Measurements from ENCODE around the gene DGCR2.

Gene DGCR2

GRCh38 chr22:19119949-19120348, 2.3 kb downstream of the DGCR2 start:
- Histone ChIP-seq H4K20me1 (ENCODE audit: insufficient read depth, low read length) (peaks cover 63% of the 10 kb centered on the region), H2AFZ (ENCODE audit: low read depth, low read length) (no peak overlapping the region), H3K79me2 (ENCODE audit: insufficient read depth, low read length) (peaks cover 72% of the 10 kb centered on the region), H3K4me1 (ENCODE audit: insufficient read depth, low read length) (peaks cover 46% of the 10 kb centered on the region), H3K27me3 (ENCODE audit: insufficient read depth, low read length, poor library complexity) (no peaks in the 10 kb centered on the region), H3K4me3 (ENCODE audit: low read depth in 1 of 2, low read length in 2 of 2) (peak overlapping the region in 1 of 2 experiments; percentile 100; a peak in 2 of 4 replicates), H3K9ac (ENCODE audit: low read depth, low read length) (peak overlapping the region; percentile 89; the same call in 1 of the 2 replicates), H3K4me2 (ENCODE audit: insufficient read depth, low read length) (peak overlapping the region; percentile 94), H3K27ac (ENCODE audit: low read length) (peak overlapping the region; percentile 39; the same call in 1 of the 2 replicates), H3K36me3 (ENCODE audit: insufficient read depth, low read length) (peaks cover 50% of the 10 kb centered on the region), H3K9me3 (ENCODE audit: insufficient read depth, low read length, severe bottlenecking) (no peaks in the 10 kb centered on the region)
- no peak for TF ChIP-seq CTCF (IDR thresholded peaks at IDR 0.05; ENCODE audit: borderline replicate concordance, extremely low read depth, low read length, poor library complexity, severe bottlenecking)
- TF ChIP-seq EZH2 (IDR thresholded peaks at IDR 0.05; ENCODE audit: borderline replicate concordance, low read depth, low read length, severe bottlenecking), result no peak
- DNase-seq (no peak), ATAC-seq (ENCODE audit: insufficient read depth, low read depth) (no peak)

GRCh38 chr22:19118329-19118880, 3.8 kb downstream of the DGCR2 start:
- TF ChIP-seq EZH2 (IDR thresholded peaks at IDR 0.05; ENCODE audit: borderline replicate concordance, low read depth, low read length, severe bottlenecking), result no peak
- TF ChIP-seq CTCF (IDR thresholded peaks at IDR 0.05; ENCODE audit: borderline replicate concordance, extremely low read depth, low read length, poor library complexity, severe bottlenecking), result no peak
- Histone ChIP-seq H3K9me3 (ENCODE audit: insufficient read depth, low read length, severe bottlenecking) (no peaks in the 10 kb centered on the region), H3K79me2 (ENCODE audit: insufficient read depth, low read length) (peaks cover 88% of the 10 kb centered on the region), H3K36me3 (ENCODE audit: insufficient read depth, low read length) (peaks cover 50% of the 10 kb centered on the region), H4K20me1 (ENCODE audit: insufficient read depth, low read length) (peaks cover 73% of the 10 kb centered on the region), H3K4me1 (ENCODE audit: insufficient read depth, low read length) (peaks cover 46% of the 10 kb centered on the region), H2AFZ (ENCODE audit: low read depth, low read length) (no peak overlapping the region), H3K27ac (ENCODE audit: low read length) (no peak overlapping the region), H3K27me3 (ENCODE audit: insufficient read depth, low read length, poor library complexity) (no peaks in the 10 kb centered on the region), H3K9ac (ENCODE audit: low read depth, low read length) (no peak overlapping the region), H3K4me2 (ENCODE audit: insufficient read depth, low read length) (peak overlapping the region; percentile 17; the same call in 1 of the 2 replicates), H3K4me3 (ENCODE audit: low read depth in 1 of 2, low read length in 2 of 2) (no peak overlapping the region)
- DNase-seq (peak; percentile 30), ATAC-seq (ENCODE audit: insufficient read depth, low read depth) (no peak)

- no peak overlapping the region for H3K4me3 ChIP-seq (ENCODE audit: low read depth in 1 of 2, low read length in 2 of 2)
- peaks cover 38% of the 10 kb centered on the region for H3K4me1 ChIP-seq (ENCODE audit: insufficient read depth, low read length)
- H3K9me3 ChIP-seq (ENCODE audit: insufficient read depth, low read length, severe bottlenecking), result no peaks in the 10 kb centered on the region
- H3K79me2 ChIP-seq (ENCODE audit: insufficient read depth, low read length), result peaks cover 98% of the 10 kb centered on the region
- H3K27ac ChIP-seq (ENCODE audit: low read length), result no peak overlapping the region
- no peaks in the 10 kb centered on the region for H3K27me3 ChIP-seq (ENCODE audit: insufficient read depth, low read length, poor library complexity)
- ATAC-seq (ENCODE audit: insufficient read depth, low read depth), result no peak
- peaks cover 50% of the 10 kb centered on the region for H3K36me3 ChIP-seq (ENCODE audit: insufficient read depth, low read length)
- H3K4me2 ChIP-seq (ENCODE audit: insufficient read depth, low read length), result no peak overlapping the region
- no peak for DNase-seq
- peaks cover 74% of the 10 kb centered on the region for H4K20me1 ChIP-seq (ENCODE audit: insufficient read depth, low read length)
- TF ChIP-seq CTCF (IDR thresholded peaks at IDR 0.05; ENCODE audit: borderline replicate concordance, extremely low read depth, low read length, poor library complexity, severe bottlenecking) (no peak), EZH2 (IDR thresholded peaks at IDR 0.05; ENCODE audit: borderline replicate concordance, low read depth, low read length, severe bottlenecking) (no peak)
- H2AFZ ChIP-seq (ENCODE audit: low read depth, low read length), result no peak overlapping the region
- no peak overlapping the region for H3K9ac ChIP-seq (ENCODE audit: low read depth, low read length)
Measured at GRCh38 chr22:19117111-19117512, 5.1 kb downstream of the DGCR2 start.

Data from DND-41 (cell line).